ENCODE results near the gene PBRM1. TPM values are rescaled to one million over a fixed set of nuclear protein-coding genes. Genes with fewer than 3 reads are reported as not detected.
A peak's percentile ranks its signal among the peaks of the same experiment; 100 is the strongest.

The PBRM1 gene
- polyA plus RNA-seq, 1 donor from 2014 or later: 81.1 TPM

DNA sequence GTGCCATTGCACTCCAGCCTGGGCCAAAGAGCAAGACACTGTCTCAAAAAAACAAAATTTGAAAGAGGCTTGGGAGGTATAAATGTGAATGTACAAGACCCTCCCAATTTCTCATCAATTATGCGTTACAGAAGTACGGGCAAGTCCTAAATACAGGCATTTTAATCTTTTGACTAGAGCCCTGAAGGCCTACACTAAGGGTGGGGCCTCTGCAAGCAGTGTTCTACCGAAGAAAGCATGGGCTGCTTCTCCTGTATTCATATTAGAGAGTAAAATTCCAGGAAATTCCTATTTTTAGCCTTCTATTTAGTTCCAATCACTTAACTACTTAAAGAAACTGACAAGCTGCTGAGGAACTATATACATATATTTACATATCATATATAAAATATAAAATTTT lies 25.7 kb downstream of the PBRM1 start:
- Mint-ChIP-seq H3K4me3 (no peak overlapping the region), H3K27ac (no peak overlapping the region), H3K9me3 (no peaks in the 10 kb centered on the region), H3K36me3 (peaks cover 5% of the 10 kb centered on the region), H3K27me3 (no peaks in the 10 kb centered on the region), H3K4me1 (peaks cover 0 to 3% (median 3%) of the 10 kb centered on the region in 3 donors)

DNA sequence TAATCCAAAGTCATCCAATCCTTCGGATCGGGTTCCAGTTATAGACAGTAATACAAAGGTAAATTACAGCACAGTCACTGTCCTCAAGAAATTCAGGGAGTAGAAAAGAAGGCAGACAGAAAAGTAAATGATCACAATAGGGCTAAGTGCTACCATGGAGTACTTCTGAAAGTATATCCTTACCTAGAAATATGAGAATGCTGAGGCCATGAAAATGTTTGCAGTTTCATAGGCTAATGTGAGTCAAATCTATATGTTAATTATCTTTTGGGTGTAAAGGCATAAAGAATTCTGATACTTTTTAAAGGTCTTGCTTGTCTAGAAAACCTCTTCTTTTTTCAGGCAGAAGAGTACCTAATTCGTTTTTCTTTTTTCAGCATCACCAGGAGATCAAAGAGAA lies 29.8 kb downstream of the PBRM1 start:
- Mint-ChIP-seq H3K27me3 (no peaks in the 10 kb centered on the region), H3K4me1 (no peaks in the 10 kb centered on the region), H3K27ac (no peak overlapping the region), H3K9me3 (no peaks in the 10 kb centered on the region), H3K36me3 (peaks cover 6% of the 10 kb centered on the region), H3K4me3 (no peak overlapping the region)

DNA sequence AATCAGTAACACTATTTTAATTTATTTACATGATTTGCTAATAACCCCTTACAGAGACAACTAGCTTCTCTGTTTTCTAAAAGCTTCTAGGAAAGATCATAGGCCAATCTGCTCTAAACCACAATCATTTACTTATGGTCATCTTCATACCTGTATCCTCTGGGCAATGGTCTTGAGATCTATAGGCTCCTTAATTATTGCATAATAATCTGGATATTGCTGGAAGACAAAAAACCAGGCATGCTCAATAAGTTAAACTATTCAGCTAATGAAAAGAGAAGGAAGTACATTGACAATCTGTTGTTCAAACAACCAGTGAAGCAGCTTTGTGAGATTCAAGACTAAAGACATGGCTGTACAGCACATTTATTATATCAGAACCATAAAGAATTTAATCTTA lies 34.1 kb downstream of the PBRM1 start:
- Mint-ChIP-seq H3K4me3 (no peak overlapping the region), H3K27me3 (no peaks in the 10 kb centered on the region), H3K9me3 (no peaks in the 10 kb centered on the region), H3K36me3 (peaks cover 12% of the 10 kb centered on the region), H3K4me1 (peaks cover 0 to 3% (median 0%) of the 10 kb centered on the region in 3 donors), H3K27ac (no peak overlapping the region)

DNA sequence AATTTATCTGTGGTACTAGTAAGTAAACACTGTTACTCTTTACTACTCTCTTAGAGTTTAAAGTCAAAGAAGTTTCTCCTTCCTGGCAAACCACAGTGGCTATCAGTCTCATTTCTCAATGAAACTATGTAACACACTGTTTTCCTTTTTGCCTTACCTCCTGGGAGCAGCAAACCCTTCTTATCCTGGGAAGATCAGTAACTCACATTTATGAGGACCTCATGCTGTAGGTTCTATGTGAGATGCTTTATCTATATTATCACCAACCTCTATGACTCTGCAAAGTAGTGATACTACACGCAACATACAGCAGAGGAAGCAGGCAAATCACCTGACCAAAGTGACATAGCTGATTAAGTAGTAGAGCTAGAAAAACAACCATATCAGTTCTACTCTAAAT lies 35.3 kb downstream of the PBRM1 start:
- Mint-ChIP-seq H3K27ac (peak overlapping the region in 1 of 3 donors; percentile 21), H3K36me3 (peaks cover 13% of the 10 kb centered on the region), H3K4me3 (no peak overlapping the region), H3K9me3 (no peaks in the 10 kb centered on the region), H3K4me1 (peaks cover 0 to 3% (median 0%) of the 10 kb centered on the region in 3 donors), H3K27me3 (no peaks in the 10 kb centered on the region)

DNA sequence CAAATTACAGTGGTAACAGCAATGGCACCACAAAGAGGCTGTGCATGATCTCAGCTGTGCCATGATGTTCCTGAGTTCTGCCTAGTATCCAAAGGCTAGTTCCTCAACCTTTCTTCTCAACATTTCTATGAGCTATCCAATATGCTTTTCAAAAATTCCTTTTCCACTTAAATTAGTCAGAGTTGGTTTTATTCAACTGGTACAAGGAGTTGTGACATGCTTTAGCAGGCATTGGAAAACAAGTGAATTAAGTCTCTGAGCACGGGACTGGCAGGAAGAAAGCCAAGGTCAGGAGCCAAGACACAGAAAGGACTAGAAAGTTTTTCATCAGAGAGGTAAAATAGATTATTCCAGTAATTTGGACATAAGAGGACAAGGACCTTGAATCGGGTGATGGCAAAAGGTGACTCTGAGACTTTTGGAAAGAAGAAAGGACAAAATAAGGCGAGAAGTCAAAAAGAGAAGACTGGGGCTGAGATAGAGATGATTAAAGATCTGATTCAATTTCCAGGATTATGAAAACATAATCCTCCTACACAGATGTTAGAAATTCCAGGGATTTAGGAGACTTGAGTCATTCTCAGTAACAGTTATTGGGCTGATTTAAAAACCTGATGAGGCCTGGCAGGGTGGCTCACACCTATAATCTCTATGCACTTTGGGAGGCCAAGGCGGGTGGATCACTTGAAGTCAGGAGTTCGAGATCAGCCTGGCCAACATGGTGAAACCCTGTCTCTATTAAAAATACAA lies 36.1 kb downstream of the PBRM1 start:
- H3K9me3 Mint-ChIP-seq: no peaks in the 10 kb centered on the region
- H3K4me3 Mint-ChIP-seq: no peak overlapping the region
- H3K4me1 Mint-ChIP-seq: peaks cover 0 to 3% (median 0%) of the 10 kb centered on the region in 3 donors
- H3K36me3 Mint-ChIP-seq: peaks cover 13% of the 10 kb centered on the region
- H3K27ac Mint-ChIP-seq: no peak overlapping the region
- H3K27me3 Mint-ChIP-seq: no peaks in the 10 kb centered on the region

DNA sequence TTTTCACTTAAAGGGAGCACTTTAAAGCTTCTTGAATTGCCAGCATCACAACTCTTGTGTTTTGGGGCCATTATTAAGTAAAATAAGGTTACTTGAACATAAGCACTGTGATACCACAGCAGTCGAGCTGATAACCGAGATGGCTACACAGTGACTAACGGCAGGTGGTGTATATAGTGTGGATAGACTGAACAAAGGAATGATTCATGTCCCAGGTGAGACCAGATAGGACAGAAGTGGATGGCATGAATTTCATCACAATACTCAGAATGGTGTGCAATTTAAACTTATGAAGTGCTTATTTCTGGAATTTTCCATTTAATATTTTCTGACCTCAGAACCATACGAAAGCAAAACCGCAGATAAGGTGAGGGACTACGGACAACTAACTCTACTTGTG lies 40.2 kb downstream of the PBRM1 start:
- no peak overlapping the region for H3K27ac Mint-ChIP-seq

DNA sequence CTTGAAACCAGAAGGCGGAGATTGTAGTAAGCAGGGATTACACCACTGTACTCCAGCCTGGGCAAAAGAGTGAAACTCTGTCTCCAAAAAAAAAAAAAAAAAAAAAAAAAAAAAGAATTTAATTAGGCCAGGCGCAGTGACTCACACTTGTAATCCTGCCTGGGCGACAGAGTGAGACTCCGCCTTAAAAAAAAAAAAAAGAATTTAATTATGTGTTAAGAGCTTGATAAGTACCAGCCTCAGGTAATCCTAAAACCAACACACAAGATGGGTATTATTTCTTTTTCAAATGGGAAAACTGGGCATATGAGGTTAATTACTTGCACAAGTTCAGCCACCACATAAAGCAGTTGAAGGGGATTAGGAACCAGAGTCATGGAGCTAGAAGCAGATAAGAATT lies 49.0 kb downstream of the PBRM1 start:
- no peak overlapping the region for H3K4me3 Mint-ChIP-seq
- H3K27ac Mint-ChIP-seq: no peak overlapping the region
- H3K36me3 Mint-ChIP-seq: peaks cover 4% of the 10 kb centered on the region

More for the DNA sequence above, 40.2 kb downstream of the PBRM1 start:
- no peaks in the 10 kb centered on the region for H3K9me3 Mint-ChIP-seq
- no peak overlapping the region for H3K4me3 Mint-ChIP-seq
- peaks cover 9% of the 10 kb centered on the region for H3K36me3 Mint-ChIP-seq
- H3K4me1 Mint-ChIP-seq: peaks cover 0 to 3% (median 0%) of the 10 kb centered on the region in 3 donors
- no peaks in the 10 kb centered on the region for H3K27me3 Mint-ChIP-seq

DNA sequence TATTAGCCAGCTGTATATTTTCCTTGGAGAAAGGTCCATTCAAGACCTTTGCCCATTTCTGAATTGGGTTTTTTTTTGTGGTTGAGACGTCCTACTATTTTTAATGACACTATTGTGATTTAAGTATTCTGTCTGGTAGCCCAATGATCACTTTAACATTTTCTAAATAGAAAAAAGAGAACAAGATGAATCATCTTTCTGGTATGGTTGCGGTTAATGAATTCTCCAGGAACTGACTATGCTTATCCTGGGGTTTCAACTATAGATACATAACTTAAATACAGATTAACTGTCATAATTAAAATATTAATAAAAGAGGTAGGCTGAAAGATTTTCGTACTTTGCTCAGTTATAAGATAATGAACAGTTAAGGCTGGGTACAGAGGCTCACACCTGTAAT lies 51.9 kb downstream of the PBRM1 start:
- no peaks in the 10 kb centered on the region for H3K4me1 Mint-ChIP-seq
- H3K36me3 Mint-ChIP-seq: peaks cover 4% of the 10 kb centered on the region
- no peak overlapping the region for H3K27ac Mint-ChIP-seq
- H3K9me3 Mint-ChIP-seq: no peaks in the 10 kb centered on the region
- no peaks in the 10 kb centered on the region for H3K27me3 Mint-ChIP-seq
- H3K4me3 Mint-ChIP-seq: no peak overlapping the region

More for the DNA sequence above, 49.0 kb downstream of the PBRM1 start:
- Mint-ChIP-seq H3K4me1 (no peaks in the 10 kb centered on the region), H3K9me3 (no peaks in the 10 kb centered on the region), H3K27me3 (no peaks in the 10 kb centered on the region)

DNA sequence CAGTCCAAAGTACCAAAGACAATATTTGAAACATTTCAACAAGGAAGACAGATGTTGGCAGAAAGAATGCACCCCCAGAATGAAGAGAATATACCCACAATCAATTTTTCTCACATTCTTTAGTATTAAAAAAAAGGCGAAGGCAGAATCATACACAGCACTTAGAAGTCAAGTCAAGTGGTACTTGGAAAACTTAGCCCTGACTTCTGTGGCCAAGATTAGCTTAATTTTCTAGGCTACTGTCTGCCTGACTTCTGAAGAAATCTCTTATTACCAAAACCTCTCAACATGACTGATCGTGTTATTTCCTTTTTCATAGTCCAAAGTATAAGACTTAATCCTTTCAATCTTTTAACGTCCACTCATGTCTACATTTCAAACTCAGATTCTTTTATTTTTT lies 60.7 kb downstream of the PBRM1 start:
- Mint-ChIP-seq H3K4me3 (no peak overlapping the region), H3K4me1 (peaks cover 0 to 2% (median 2%) of the 10 kb centered on the region in 3 donors), H3K27ac (no peak overlapping the region), H3K27me3 (no peaks in the 10 kb centered on the region), H3K9me3 (no peaks in the 10 kb centered on the region), H3K36me3 (peaks cover 13% of the 10 kb centered on the region)

DNA sequence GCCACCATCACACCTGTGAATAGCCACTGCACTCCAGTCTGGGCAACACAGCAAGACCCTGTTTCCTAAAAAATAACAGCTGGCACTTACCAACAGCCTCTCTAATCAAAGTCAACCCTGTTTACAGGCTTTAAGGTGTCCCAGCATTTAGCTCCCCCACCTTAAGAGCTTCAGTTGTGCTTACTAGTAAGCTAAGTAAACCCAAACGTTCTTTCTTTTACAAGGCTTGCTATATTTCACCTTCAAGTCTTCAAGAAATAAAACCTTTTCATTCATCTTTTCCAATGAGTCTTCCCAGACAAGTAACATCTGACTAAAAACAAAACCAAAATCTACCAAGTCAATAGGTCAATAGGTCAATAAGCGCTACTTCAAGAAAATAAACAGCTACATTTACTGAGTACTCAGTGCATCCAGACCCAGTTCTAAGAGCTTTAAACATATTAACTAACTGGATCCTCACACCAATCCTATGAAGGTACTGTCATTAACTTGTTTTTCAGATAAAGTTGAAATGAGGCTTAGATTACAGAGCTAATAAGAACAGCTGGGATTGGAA lies 62.4 kb downstream of the PBRM1 start:
- H3K36me3 Mint-ChIP-seq: peaks cover 13% of the 10 kb centered on the region
- no peak overlapping the region for H3K27ac Mint-ChIP-seq
- H3K9me3 Mint-ChIP-seq: no peaks in the 10 kb centered on the region
- H3K4me1 Mint-ChIP-seq: peaks cover 0 to 2% (median 2%) of the 10 kb centered on the region in 3 donors
- H3K27me3 Mint-ChIP-seq: no peaks in the 10 kb centered on the region
- H3K4me3 Mint-ChIP-seq: no peak overlapping the region

DNA sequence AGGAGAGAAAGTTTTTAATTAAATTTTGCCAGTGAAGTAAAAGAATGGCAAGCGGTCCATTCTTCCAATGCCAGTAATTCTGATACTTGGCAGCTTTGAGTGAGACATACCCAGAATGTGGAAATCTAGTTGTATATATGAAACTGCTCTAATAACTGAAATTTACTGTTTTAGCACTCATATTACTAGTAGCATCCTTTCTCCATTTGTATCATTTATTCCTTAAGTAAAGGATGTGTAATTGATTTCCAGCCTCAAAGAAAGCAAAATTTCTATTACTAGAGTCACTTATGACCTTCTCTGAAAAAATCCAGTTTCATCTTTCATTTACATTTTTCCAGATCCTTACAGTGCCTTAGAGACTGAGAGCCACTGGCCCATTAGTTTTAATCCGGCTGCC lies 65.1 kb downstream of the PBRM1 start:
- no peaks in the 10 kb centered on the region for H3K9me3 Mint-ChIP-seq
- H3K27me3 Mint-ChIP-seq: no peaks in the 10 kb centered on the region
- H3K27ac Mint-ChIP-seq: no peak overlapping the region
- peaks cover 0 to 5% (median 2%) of the 10 kb centered on the region in 3 donors for H3K4me1 Mint-ChIP-seq
- peaks cover 7% of the 10 kb centered on the region for H3K36me3 Mint-ChIP-seq
- H3K4me3 Mint-ChIP-seq: no peak overlapping the region

DNA sequence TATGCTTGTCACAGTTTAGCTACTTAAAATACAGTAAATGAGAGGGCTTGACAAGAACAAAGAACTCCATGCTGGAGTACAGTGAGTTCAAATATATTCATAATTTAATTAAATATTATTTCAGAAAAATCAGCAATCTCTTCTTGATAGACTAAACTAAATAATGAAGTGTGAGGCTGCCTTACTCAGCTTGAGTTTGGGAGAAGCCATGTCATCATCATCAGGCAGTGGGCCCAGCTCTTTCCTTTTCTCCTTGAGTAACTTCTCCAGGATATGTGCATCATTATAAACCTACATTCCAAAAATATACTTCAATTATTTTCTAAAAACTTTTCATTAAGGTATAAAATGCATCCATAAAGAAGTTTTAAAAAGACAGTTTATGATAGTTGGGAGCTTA lies 70.5 kb downstream of the PBRM1 start:
- Mint-ChIP-seq H3K27me3 (no peaks in the 10 kb centered on the region), H3K4me3 (no peak overlapping the region), H3K4me1 (peaks cover 0 to 4% (median 0%) of the 10 kb centered on the region in 3 donors), H3K9me3 (no peaks in the 10 kb centered on the region), H3K36me3 (peaks cover 13% of the 10 kb centered on the region), H3K27ac (no peak overlapping the region)

DNA sequence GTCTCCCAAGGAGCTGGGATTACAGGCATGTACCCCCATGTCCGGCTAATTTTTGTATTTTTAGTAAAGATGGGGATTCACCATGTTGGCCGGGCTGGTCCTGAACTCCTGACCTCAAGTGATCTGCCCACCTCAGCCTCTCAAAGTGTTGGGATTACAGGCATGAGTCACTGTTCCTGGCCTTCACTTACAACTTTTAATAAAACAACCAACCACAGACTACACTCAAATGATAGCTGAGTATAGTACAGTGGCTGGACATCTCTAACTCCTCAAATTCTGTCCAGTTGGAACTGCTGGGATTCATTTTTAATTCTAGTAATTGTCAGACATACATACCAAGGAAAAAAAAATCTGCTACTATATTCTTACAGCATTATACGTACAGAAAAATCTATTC lies 71.0 kb downstream of the PBRM1 start:
- H3K4me3 Mint-ChIP-seq: no peak overlapping the region

DNA sequence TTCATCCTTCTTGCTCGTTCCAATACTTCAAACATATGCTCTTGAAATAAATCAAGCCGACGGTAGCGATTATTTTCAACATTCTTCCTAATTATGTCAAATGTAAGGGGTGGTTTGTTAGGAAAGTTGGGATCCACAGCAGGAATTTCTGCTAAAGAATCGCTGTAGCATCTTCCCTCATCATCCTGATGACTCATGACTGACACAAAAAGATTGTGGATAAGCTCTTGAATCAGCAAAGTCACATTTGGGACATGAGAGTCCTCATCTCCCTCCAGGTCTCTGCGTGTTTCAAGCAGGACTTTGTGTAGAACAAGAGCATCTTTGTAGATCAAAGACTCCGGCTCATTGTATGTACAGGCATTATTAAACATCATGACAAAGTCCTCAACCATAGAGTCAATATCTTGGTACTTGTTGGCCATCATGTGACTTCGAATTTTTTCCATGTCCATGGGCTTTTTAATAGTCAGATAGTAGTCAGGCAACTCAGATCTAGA lies 76.3 kb downstream of the PBRM1 start:
- Mint-ChIP-seq H3K4me1 (peaks cover 0 to 2% (median 1%) of the 10 kb centered on the region in 3 donors), H3K4me3 (no peak overlapping the region), H3K27ac (peak overlapping the region in 1 of 3 donors; percentile 59), H3K36me3 (peaks cover 18% of the 10 kb centered on the region), H3K9me3 (no peaks in the 10 kb centered on the region), H3K27me3 (no peaks in the 10 kb centered on the region)

More for the DNA sequence above, 71.0 kb downstream of the PBRM1 start:
- no peaks in the 10 kb centered on the region for H3K9me3 Mint-ChIP-seq
- peaks cover 13% of the 10 kb centered on the region for H3K36me3 Mint-ChIP-seq
- H3K4me1 Mint-ChIP-seq: peaks cover 0 to 4% (median 0%) of the 10 kb centered on the region in 3 donors
- no peaks in the 10 kb centered on the region for H3K27me3 Mint-ChIP-seq
- H3K27ac Mint-ChIP-seq: no peak overlapping the region

DNA sequence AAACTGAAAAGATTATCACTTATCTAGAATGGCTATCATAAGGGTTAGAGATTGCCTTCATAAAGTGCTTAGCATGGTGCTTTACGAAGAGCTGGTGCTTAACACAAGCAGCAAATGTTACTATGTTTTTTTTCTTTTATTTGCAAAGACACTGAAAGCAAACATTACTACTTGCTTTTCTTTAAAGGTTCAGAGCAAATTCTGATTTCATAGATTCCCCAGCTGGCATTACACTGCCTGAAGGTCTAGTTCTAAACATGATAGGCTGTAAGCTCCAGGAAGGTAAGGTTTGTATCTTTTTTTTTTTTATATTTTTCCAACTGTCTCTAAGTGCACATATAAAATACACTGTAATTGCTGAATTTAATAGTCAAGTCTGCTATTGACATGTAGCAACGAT lies 77.4 kb downstream of the PBRM1 start:
- Mint-ChIP-seq H3K27ac (peak overlapping the region in 1 of 3 donors; percentile 48), H3K9me3 (no peaks in the 10 kb centered on the region), H3K4me3 (no peak overlapping the region), H3K4me1 (peaks cover 0 to 2% (median 1%) of the 10 kb centered on the region in 3 donors), H3K27me3 (no peaks in the 10 kb centered on the region), H3K36me3 (peaks cover 22% of the 10 kb centered on the region)

All from IgD-negative memory B cell (primary cell).